Stimulated activated naive CD8-positive, alpha-beta T cell treated with anti-CD3 and anti-CD28 coated beads, Interleukin-15, Interleukin-2, amounts not matched to agents 100 ng/mL and 50 ng/mL, for 24 hours (primary cell): ENCODE measurements around the gene LYSMD3.
"Not testable (repeated sequence)": the region's sequence is repeated elsewhere in the genome, so short reads cannot be mapped to it uniquely, and the experiment has no call there.

Source experiments
- H3K27ac Mint-ChIP-seq: one replicate; pipeline ENCODE4 v1.8.0; 2021; ENCODE audit warnings: mild to moderate bottlenecking, mixed read lengths
- H3K27me3 Mint-ChIP-seq: one replicate; pipeline ENCODE4 v1.8.0; 2021; ENCODE audit warnings: mixed read lengths
- H3K36me3 Mint-ChIP-seq: one replicate; pipeline ENCODE4 v1.8.0; 2021; ENCODE audit warnings: low read depth, mixed read lengths
- H3K4me1 Mint-ChIP-seq: one replicate; pipeline ENCODE4 v1.8.0; 2021; ENCODE audit warnings: low read depth, mixed read lengths
- H3K4me3 Mint-ChIP-seq: one replicate; pipeline ENCODE4 v1.8.0; 2021; ENCODE audit warnings: mild to moderate bottlenecking, mixed read lengths
- H3K9me3 Mint-ChIP-seq: one replicate; pipeline ENCODE4 v1.8.0; 2021; ENCODE audit warnings: mixed read lengths

Gene LYSMD3

DNA sequence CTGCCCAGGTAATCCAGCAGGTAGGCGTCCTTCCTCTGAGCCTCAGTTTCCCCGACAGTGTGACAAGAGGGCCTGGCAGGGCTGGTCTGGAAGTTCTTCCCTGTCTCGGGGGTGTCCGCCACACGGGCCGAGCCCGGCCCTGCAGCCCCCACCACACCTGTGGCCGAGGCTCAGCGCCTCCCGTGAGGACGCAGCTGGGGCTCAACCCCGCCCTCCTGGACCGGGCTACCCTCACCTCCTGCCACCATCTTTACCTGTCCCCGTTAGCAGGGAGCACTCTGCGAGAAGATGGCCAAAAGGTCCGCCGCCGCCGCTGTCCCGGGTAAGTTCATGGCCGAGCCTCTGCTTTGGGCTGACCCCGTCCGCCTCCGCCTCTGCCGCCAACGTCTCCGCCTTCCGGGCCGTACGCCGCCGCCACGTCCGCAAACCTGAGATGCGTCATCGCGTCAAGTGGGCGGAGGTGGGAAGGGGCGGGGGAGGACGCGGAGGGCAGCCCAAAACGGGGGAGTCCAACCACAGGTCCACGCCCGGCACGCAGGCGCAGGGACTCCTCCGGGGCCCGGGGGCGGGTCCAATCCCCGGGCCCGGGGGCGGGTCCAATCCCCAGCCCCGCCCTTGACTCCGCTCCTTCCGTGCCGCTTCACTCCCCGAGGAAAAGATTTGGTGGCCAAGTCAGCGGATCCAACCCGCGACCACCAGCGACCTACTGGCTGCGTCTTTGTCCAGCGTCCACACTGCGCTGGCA, at the start of gene LYSMD3:
TSS of gene LYSMD3 (minus strand) at position 391 of the 745 bp plus-strand sequence. CDS start 4,295 bp downstream, outside the sequence.
- Mint-ChIP-seq H3K27ac (peak within 1 kb of the TSS; percentile 95), H3K9me3 (no peaks in the 10 kb centered on the region), H3K4me1 (peaks cover 32% of the 10 kb centered on the region), H3K4me3 (peak within 1 kb of the TSS; percentile 97), H3K27me3 (peaks cover 9% of the 10 kb centered on the region), H3K36me3 (peaks cover 10% of the 10 kb centered on the region)

DNA sequence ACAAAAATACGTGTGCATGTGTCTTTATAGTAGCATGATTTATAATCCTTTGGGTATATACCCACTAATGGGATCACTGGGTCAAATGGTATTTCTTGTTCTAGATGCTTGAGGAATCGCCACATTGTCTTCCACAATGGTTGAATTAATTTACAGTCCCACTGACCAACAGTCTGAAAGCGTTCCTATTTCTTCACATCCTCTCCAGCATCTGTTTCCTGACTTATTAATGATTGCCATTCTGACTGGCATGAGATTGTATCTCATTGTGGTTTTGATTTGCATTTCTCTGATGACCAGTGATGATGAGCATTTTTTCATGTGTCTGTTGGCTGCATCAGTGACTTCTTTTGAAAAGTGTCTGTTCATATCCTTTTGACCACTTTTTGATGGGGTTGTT, 47.2 kb upstream of the LYSMD3 start:
- H3K4me1 Mint-ChIP-seq, H3K36me3 Mint-ChIP-seq, H3K4me3 Mint-ChIP-seq, H3K27ac Mint-ChIP-seq: not testable (repeated sequence)
- peaks cover 11% of the 10 kb centered on the region for H3K9me3 Mint-ChIP-seq
- peaks cover 48% of the 10 kb centered on the region for H3K27me3 Mint-ChIP-seq

DNA sequence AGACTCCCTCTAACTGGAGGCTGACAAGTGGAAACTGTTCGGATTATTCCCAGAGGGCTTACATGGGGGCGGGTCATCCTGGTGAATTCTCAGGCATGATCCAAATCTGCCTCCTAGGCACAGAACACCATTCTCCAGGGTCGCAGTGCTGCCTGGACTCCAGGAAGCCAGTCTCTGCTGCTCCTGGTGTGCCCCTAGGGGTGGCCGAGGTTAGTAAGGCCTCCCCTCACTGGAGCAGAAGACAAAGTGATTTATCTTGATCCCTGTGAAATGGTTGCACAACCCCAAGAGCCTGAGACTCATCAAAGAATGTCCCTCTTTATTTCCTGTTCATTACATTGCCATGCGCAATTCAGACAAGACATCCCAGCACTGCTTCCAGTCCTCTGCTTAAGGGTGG, 46.3 kb upstream of the LYSMD3 start:
- Mint-ChIP-seq H3K4me1 (no peaks in the 10 kb centered on the region), H3K4me3 (no peak overlapping the region), H3K27me3 (peaks cover 51% of the 10 kb centered on the region), H3K27ac (no peak overlapping the region), H3K36me3 (no peaks in the 10 kb centered on the region), H3K9me3 (peaks cover 11% of the 10 kb centered on the region)

DNA sequence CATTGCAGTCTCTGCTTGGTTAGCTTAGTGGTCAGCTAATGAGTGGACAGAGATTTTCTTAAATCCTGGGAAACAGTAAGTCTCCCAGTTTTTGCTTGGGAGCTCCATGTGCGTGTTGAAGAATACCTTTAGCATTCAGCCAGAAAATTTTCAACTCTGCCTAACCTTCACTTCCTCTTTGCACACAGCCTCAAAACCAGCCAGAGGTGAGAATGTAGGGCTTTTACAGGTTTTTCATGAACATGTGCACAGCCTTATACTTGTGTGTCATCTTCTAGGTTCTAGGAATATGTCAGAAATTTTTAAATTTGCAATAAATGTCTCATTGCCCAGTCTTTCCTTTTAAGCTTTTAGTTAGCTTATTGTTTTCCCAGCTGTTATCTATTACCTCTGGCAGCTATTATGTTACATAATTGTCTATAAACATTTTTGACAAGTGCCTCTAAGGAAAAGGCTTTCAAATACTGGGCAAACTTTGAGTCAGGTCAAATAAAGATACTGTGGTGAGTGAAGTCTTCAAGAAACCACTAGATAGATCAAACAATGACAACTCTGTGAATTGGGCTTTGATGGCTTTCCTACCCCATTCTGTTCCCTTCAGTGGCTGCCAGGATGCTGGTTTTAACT, 41.9 kb upstream of the LYSMD3 start:
- Mint-ChIP-seq H3K36me3 (no peaks in the 10 kb centered on the region), H3K9me3 (peaks cover 9% of the 10 kb centered on the region), H3K27ac (no peak overlapping the region), H3K4me1 (no peaks in the 10 kb centered on the region), H3K27me3 (peaks cover 52% of the 10 kb centered on the region), H3K4me3 (no peak overlapping the region)

DNA sequence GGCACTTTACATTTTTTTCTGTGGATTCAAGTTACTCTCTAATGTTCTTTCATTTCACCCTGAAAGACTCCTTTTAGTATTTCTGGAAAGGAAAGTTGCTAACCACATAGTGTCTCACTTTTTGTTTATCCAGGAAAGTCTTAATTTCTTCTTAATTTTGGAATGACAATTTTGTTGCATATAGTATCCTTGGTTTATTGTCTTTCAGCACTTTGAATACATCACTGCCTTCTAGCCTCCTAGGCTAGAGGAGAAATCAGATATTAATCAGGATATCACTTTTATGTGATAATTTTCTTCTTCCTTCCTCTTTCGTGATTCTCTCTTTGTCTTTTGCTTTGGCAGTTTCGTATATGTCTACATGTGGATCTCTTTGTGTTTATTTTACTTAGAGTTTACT, 40.6 kb upstream of the LYSMD3 start:
- no peaks in the 10 kb centered on the region for H3K36me3 Mint-ChIP-seq
- no peak overlapping the region for H3K27ac Mint-ChIP-seq
- H3K27me3 Mint-ChIP-seq, result peaks cover 56% of the 10 kb centered on the region
- H3K9me3 Mint-ChIP-seq, result peaks cover 9% of the 10 kb centered on the region
- no peak overlapping the region for H3K4me3 Mint-ChIP-seq
- H3K4me1 Mint-ChIP-seq, result no peaks in the 10 kb centered on the region

DNA sequence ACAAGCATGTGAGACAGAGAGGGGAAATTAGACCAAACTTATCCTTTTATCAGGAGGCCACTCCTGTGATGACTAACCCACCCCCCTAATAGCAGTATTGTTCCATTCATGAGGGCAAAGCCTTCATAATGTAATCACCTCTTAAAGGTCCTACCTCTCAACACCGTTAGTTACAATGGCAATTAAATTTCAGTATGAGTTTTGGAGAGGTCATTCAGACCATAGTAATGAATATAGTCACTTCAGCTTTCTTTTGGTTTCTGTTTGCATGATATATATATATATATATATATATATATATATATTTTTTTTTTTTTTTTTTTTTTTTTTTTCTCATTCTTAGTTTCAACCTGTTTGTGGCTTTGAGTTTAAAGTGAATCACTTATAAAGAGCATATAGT, 39.7 kb upstream of the LYSMD3 start:
- H3K9me3 Mint-ChIP-seq, result peaks cover 9% of the 10 kb centered on the region
- no peak overlapping the region for H3K27ac Mint-ChIP-seq
- no peaks in the 10 kb centered on the region for H3K4me1 Mint-ChIP-seq
- H3K36me3 Mint-ChIP-seq, result no peaks in the 10 kb centered on the region
- H3K27me3 Mint-ChIP-seq, result peaks cover 54% of the 10 kb centered on the region
- H3K4me3 Mint-ChIP-seq, result no peak overlapping the region

DNA sequence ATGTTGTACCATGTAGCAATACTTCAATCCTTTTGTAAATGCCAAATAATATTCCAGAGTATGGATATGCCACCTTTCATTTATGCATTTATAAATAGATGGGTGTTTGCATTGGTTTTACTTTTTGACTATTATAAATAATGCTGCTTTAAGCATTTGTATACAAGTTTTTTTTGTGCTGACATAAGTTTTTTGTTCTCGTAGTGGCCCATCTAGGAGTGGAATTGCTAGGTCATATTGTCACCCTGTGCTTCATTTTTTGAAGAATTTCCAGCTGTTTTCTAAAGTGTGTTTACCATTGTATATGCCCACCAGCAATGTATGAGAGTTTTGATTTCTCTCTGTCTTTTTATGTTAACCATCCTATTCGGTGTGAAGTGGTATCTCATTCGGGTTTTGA, 36.1 kb upstream of the LYSMD3 start:
- Mint-ChIP-seq H3K27ac (no peak overlapping the region), H3K9me3 (peaks cover 8% of the 10 kb centered on the region), H3K4me1 (no peaks in the 10 kb centered on the region), H3K4me3 (no peak overlapping the region), H3K36me3 (no peaks in the 10 kb centered on the region), H3K27me3 (peaks cover 52% of the 10 kb centered on the region)

DNA sequence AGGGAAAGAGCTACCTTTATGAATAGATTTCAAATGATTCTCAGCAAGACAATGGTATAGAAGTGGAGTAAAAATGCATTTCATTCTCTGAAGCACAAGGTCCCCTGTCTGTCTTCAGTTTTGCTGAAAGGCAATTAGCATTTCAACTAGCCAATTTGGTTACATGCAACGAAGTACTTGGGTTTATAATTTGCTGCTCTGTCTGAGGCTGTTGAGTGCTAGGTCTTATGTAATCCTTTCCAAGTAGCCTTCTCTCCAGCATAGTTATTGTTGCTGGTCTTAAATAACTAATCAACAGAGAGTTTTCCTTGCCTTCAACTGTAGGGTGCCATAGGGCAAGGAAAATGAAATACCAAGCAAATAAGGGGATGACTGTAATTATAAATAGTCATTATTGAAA, 33.7 kb upstream of the LYSMD3 start:
- no peak overlapping the region for H3K27ac Mint-ChIP-seq
- peaks cover 6% of the 10 kb centered on the region for H3K4me1 Mint-ChIP-seq
- no peak overlapping the region for H3K4me3 Mint-ChIP-seq
- no peaks in the 10 kb centered on the region for H3K9me3 Mint-ChIP-seq
- no peaks in the 10 kb centered on the region for H3K36me3 Mint-ChIP-seq
- peaks cover 54% of the 10 kb centered on the region for H3K27me3 Mint-ChIP-seq

DNA sequence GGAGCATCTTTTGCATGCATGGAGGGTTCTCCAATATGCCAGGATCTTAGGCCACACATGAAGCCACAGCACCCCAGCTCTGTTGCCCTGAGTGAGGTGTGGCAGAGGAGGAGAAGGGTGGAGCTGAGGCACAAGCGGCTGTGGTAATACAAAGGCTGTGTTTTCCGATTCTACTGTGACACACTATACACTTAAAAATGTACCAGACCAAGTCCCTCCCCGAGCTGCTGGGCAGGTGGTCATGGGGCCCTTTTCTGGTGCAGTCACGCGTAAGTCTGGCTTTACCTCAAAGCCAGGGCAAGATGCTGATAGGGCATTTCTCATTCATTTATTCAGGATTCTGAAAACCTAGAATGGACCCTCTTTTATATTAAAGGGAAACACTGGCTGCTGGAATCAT, 33.0 kb upstream of the LYSMD3 start:
- Mint-ChIP-seq H3K27ac (no peak overlapping the region), H3K36me3 (no peaks in the 10 kb centered on the region), H3K4me1 (peaks cover 8% of the 10 kb centered on the region), H3K27me3 (peaks cover 58% of the 10 kb centered on the region), H3K4me3 (no peak overlapping the region), H3K9me3 (no peaks in the 10 kb centered on the region)

DNA sequence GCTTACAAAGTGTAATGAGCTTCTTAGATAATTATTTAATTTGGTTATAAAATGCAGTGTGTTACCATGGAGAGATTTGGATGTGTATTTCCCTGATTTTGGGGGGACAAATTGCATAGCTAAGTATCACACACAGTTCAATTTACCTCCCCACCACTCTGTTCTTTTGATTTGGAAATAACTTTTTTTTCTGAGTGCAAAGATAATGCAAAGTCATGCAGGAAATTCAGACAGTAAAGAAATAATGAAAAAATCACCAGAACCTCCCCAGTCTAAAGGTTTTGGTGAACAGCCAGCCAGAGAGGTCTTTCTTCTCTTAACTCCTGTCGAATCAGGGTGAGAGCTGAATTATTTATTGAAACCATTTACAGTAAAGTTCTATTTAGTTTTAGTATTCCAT, 32.4 kb upstream of the LYSMD3 start:
- Mint-ChIP-seq H3K9me3 (no peaks in the 10 kb centered on the region), H3K4me1 (peaks cover 8% of the 10 kb centered on the region), H3K36me3 (no peaks in the 10 kb centered on the region), H3K27ac (no peak overlapping the region), H3K4me3 (no peak overlapping the region), H3K27me3 (peaks cover 60% of the 10 kb centered on the region)

DNA sequence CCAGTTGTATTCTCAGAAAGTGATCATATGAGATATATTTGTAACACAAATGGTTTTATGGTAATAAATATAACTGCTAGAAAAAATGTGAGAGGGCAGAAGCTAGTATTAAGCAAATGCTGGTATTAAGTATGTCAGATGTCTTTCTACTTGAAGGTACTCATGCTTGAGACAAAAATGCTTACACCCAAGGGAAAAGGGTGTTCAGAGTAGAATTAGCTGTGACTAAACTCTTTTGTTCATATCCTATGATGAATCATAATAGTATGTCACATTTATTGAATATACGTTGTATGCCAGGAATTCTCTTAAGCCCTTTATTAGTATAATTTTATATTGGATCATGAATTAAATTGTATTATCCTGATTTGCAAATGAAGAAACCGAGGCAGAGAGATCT, 31.4 kb upstream of the LYSMD3 start:
- Mint-ChIP-seq H3K4me1 (peaks cover 8% of the 10 kb centered on the region), H3K36me3 (no peaks in the 10 kb centered on the region), H3K27me3 (peaks cover 70% of the 10 kb centered on the region), H3K27ac (no peak overlapping the region), H3K9me3 (no peaks in the 10 kb centered on the region), H3K4me3 (no peak overlapping the region)

DNA sequence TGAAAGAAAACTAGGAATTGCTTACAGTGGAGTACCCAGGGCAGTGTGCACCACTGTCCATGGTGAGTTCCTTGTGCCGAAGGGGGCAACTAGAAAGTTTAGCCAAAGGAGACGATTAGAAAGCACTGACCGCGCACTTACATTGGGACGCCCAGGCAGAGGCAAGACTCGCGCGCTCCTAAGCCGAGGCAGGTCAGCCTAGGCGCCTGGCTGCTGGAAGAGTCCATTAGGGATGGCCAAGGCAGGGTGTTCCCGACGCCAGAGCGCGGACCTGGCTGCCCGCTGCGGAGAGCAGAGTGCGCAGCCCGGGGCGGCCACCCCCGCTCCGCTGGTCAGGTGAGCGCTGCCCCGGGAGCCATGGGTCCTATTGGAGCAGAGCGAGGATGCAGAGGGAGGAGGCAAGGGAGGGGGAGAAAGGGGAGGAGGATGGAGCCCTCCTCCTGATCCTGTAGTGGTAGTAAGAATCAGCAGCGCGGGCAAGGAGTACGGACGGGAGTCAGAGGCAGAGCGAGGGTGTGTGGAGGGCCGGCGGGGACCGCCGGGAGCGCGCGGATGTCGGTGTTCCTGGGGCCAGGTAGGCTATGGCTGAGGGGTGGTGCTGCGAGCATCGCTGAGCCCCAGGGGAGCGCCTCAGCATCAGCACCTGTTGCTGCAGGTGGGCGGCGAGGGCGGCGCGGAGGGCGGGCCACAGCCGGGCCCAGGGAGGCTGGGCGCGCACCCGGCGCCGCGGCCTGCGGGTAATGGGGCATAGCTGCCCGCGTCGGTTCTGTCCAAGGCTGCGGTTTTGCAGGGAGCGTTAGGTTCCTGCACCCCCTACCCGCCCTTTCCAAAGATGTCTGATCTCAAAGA, 29.2 kb upstream of the LYSMD3 start, which contains the start of gene ADGRV1:
TSS of gene ADGRV1 (plus strand) at position 454 of the 849 bp plus-strand sequence. CDS start at position 553, 99 bp downstream.
- H3K4me3 Mint-ChIP-seq, result peak within 1 kb of the TSS; percentile 53
- H3K36me3 Mint-ChIP-seq, result no peaks in the 10 kb centered on the region
- H3K9me3 Mint-ChIP-seq, result no peaks in the 10 kb centered on the region
- peaks cover 69% of the 10 kb centered on the region for H3K27me3 Mint-ChIP-seq
- no peak within 1 kb of the TSS for H3K27ac Mint-ChIP-seq
- peaks cover 8% of the 10 kb centered on the region for H3K4me1 Mint-ChIP-seq

DNA sequence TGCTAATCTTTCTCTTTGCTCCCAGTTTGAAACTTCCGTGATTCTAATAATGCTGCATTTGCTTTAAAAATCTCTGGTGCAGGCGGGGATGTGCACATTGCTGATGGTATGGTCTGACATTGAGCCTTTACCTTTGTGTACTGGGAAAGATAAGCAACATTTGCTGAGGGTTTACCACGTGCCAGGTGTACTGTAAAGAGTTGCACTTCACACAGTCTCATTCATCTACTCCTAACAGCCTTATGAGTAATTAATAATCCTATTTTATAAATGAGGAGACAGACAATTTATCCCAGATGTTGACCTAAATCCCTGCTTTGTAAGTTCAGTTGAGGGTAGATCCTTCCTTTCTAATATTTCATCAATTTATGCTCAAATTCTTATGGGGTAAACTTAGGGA, 28.5 kb upstream of the LYSMD3 start:
- Mint-ChIP-seq H3K36me3 (no peaks in the 10 kb centered on the region), H3K27ac (no peak overlapping the region), H3K9me3 (no peaks in the 10 kb centered on the region), H3K4me3 (peak overlapping the region; percentile 53), H3K4me1 (peaks cover 8% of the 10 kb centered on the region), H3K27me3 (peaks cover 73% of the 10 kb centered on the region)

DNA sequence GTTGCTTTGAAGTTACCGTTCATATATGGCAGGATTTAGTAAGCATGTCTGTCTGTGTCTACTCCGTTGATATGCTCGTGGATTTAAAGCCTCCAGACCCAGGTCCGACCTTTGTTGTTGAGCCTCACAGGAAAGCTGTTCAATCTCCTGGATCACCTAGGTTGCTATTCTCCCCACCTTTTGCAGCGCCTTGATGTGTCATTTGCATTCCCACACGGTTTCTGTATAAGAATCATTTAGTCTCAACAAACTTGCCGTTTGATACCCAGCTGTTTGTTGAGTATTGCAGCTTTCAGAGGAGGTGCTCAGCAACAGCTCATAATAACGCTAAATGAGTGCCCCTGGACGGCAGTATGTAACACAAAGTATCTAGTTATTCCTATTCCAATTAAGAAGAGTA, 28.0 kb upstream of the LYSMD3 start:
- Mint-ChIP-seq H3K27ac (no peak overlapping the region), H3K4me3 (no peak overlapping the region), H3K4me1 (peaks cover 8% of the 10 kb centered on the region), H3K36me3 (no peaks in the 10 kb centered on the region), H3K27me3 (peaks cover 74% of the 10 kb centered on the region), H3K9me3 (no peaks in the 10 kb centered on the region)

DNA sequence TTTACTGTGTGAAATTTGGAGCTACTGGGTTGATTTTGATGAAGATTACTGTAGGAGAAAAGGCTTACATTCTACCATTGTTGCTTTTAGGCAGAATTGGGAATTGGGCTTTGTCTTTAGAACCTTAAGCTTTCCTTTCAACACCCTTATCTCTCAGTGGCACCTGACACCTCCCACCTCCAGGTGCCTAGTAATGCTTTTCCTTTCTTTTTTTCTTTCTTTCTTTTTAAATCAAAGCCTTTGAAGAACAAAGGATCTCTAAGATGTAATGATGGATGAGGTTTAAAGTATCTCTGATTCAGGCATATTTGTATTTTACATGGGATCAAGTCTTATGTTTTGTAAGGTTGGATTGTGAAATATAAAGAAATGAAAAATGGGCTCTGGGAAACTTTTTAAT, 26.3 kb upstream of the LYSMD3 start:
- Mint-ChIP-seq H3K4me1 (peaks cover 8% of the 10 kb centered on the region), H3K27ac (no peak overlapping the region), H3K27me3 (peaks cover 70% of the 10 kb centered on the region), H3K36me3 (no peaks in the 10 kb centered on the region), H3K4me3 (no peak overlapping the region), H3K9me3 (no peaks in the 10 kb centered on the region)
